Measurements from ENCODE around the gene CROT. TPM values are rescaled to one million over a fixed set of nuclear protein-coding genes. Genes with fewer than 3 reads are reported as not detected.

The CROT gene
- polyA plus RNA-seq, 1 donor: 9.6 TPM

DNA sequence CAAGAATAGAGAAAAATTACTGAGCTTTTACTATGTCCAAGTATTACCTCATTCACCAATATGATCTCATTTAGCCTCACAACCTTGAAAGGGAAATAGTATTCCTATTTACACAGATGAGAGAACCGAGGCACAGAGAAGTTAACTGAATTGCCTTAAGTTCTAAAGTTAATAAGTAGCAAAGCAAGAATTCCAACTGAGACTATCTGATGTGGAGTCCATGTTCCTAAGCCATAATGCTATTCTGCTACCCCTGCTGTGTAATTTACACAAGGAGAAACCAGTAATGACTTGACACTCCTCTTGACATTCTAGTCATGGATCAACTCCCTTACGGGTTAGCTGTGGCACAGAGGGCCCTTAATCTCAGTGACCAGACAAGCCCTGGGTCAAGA, 69.3 kb downstream of the CROT start:
- DNase-seq: no peak

DNA sequence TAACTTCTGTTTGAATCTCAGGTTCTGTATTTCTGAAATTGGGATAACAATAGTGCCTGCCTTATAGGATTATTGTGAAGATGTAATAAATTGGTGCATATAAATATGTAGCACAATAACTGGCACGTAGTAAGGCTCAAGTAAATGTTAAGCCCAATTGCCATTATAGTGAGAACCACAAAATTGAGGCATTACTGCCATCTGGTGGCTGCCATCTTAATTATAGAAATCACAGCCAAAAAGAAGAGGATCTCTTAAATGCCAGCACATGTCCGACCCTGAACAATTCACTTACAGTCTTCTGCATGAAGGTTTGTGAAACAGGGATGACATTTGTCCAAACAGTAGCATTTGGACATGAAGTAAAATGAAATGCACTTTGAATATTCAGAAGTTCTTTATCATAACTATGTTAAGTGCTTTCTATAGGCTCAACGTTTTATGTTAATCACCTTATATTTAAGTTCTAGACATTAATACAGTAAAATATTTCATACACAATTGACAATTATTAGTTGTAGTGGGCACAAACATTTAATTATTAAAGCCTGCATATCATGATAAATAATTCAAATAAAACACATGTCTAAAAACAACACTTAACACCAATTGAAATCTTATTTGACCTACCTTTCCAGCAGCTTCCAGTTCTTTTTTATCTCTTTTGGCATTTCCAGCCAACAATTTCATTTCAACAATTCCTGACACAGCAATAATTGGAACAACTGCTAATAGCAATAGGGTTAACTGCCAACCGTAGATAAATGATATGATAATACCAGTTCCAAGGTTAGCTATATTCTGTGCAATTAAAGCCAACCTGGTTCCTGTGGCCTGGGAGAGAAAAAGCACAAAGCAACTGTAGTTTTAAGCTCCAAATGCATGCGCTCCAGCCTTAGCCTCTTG, 71.5 kb downstream of the CROT start:
- peak; percentile 58 for DNase-seq

DNA sequence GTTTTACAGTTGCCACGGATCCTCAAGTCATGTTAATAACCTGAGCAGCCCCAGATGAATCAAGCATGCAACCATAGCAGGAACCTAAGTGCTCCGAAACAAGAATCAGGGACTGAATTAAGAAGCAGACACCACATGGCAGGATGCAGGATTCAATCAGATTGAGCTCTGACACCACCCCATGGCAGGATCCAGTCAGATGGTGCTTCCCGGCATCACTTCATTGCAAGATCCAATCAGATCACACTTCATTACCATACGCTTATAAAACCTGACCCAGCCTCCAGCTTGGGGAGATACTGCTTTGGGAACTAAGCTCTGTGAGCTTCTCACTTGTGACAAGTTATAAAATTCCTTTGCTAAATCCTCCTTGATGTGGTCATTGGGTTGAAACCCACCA, 74.7 kb downstream of the CROT start:
- no peak for DNase-seq

DNA sequence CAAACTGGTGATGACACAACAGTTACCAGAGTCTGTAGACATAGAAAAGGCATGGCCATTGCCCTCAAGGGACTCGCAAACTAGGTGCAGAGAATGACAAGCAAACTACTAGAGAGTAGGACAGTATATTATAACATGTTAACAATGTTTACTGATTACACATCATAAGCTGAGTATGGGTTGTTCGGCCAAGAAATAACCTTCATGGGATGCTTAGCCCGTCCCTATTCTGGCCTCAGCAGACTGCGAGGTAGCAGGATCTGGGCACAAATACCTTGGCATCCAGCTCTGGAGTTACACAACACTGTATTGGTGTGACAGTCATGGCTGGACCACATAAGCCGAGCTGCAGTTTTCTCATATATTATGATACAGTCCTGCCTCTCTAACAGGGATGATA, 78.6 kb downstream of the CROT start:
- DNase-seq: no peak

DNA sequence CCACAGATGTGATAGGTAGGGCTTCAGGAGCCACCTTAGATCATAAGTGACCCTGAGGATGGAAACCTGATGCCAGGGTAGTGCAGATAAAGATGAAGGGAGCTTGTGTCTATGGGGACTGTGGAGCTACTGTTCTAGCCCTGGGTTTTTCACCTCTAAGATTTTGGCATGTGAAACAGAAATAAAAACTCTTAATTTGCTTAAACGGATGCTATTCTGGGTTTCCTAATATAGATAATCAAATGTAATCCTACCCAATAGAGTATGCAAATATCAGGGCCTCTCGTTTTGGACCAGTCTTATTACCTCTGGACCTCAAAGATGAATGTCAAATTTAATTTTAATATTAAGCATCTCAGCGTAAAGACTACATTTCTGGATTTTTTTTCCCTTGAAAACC, 80.7 kb downstream of the CROT start:
- DNase-seq: no peak

DNA sequence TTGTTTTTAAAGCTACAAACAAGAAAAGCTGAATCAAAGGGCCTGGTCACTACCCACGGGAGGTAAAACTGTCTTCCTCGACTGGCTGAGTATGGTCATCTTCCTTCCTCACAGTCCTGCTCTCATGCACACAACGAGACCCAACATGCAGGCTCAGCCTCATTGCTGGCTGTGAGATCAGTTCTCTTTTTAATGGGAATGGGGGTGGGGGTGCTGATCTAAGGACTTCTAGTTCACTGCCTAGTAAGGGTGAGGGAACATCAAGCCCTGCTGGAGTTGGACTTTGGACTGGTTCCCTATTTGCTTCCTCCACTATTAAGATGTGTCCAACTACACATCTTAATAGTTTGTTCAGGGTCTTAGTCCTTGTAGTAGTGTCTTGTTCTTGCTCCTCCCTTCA, 81.8 kb downstream of the CROT start:
- DNase-seq: no peak

DNA sequence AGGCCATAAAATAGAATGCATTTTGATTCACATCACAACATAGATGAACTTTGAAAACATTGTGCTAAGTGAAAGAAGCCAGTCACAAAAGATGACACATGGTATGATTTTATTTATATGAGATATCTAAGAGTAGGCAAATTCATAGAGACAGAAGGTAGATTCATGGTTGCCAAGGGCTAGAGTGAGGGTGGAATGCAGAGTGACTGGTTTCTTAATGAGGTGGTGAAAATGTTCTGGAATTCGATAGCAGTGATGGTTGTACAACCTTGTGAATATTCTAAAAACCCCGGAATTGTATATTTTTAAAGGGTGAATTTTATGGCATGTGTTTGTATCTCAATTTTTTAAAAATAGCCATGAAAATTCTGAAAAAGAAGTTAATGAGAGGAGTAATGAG, 87.1 kb downstream of the CROT start:
- no peak for DNase-seq

DNA sequence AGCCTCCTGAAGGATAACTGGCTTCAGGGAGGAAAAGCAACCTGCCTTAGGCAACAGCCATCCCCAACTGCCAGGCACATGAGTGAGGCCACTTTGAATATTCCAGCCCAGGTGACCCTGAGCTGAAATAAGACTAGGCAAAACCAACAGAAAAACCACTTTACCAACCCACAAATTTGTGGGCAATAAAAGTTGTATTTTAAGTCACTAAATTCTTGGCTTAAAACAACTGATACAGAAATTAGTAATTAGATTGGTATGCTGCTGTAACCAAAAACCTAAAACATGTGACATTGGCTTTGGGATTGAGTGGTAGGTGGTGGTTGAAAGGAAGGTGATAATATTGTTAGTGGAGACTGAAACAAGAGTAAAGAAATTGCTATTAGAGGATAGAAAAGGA, 90.1 kb downstream of the CROT start:
- DNase-seq: no peak

DNA sequence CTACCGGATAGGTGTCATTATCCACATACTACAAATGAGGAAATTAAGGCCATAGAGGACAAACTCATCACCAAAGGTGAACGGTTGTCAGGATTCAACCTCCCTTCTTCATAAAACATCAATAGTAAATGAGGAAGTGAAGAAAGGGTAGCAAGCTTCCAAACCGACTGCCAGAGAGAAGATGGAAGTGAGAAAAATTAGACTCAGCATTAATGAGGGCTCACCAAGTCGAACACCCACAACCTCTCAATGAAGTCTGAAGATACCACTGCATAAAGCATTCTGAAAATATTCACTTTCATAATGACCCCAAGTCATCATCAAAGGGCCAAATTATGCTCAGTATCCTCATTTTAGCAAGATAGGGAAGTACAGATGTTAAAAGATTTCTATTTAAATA, 100.4 kb downstream of the CROT start:
- no peak for DNase-seq

DNA sequence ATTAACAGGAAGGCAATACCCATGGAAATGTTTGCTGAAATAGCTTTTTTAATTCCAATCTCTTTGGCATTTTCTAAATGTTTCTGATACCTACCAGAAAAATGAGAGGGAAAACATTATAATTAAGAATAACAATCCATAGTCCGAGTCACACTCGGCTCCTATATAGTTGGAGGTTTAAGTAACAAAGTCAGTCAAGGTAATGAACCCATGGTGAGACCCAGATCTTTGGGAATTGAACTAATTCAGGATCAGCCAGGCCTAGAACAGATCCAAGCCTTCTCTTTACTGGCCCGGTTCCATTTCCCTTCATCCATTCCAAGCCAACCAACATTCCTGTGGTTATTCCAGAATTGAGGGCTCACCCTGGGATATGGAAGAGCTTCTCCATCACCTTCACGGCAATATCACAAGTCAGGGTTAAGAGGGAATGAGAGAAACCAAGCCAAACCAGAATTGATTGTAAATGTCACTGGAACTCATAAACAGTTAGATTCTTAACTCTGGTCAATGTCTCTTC, 101.7 kb downstream of the CROT start:
- DNase-seq: no peak

DNA sequence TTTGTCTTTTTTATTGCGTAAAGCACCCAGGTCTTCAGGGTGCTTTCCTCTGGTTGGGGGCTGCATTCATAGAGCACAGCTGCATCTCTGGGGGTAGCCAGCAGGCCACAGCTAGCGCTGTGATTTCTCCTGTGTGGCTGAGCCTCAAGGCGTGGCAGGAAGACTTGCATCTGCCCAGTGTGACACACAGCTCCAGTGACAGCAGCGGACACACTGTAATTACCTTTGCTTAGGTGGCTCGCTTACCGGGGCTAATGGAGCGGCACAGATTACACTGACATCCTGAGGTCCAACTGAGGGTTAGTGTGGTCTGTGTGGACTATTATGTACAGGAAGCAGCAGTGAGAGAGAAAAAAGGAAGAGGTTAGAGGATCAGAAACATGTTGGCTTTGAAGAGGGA, 102.9 kb downstream of the CROT start:
- no peak for DNase-seq

Other genes with a start within 250 kb of the CROT start
- gene DMTF1, start 193.2 kb upstream of the CROT start, polyA plus RNA-seq (ENCODE audit: insufficient read length): 88.0 TPM
- 17.5 TPM for gene TMEM243, start 125.9 kb upstream of the CROT start, polyA plus RNA-seq (ENCODE audit: insufficient read length)
- 0.39 TPM for gene ABCB4, start 130.0 kb downstream of the CROT start, polyA plus RNA-seq (ENCODE audit: insufficient read length)